Ovary (tissue), 9 donors: ENCODE measurements around the gene ATF1. TPM values are rescaled to one million over a fixed set of nuclear protein-coding genes. Genes with fewer than 3 reads are reported as not detected.
A peak's percentile ranks its signal among the peaks of the same experiment; 100 is the strongest.

Experiments used
- DNase-seq, 5 donors: peaks; one replicate each; pipeline ENCODE4 v3.0.0-alpha.2; 2019 to 2020
- H3K27ac ChIP-seq, 2 donors: fragments of 200-600 bp; one replicate each; pipeline versions ENCODE4 v1.5.1 to v1.8.0; 2019 to 2022
- H3K27me3 ChIP-seq: fragments of 200-600 bp; one replicate; pipeline ENCODE4 v1.8.0; 2022
- H3K36me3 ChIP-seq: fragments of 200-600 bp; sonication (generic); one replicate; pipeline ENCODE4 v1.5.1; 2019
- H3K4me1 ChIP-seq: one replicate; pipeline ENCODE4 v1.8.1; 2013; ENCODE audit warnings: mild to moderate bottlenecking, moderate library complexity; ENCODE audit not compliant: insufficient read depth
- H3K4me3 ChIP-seq: fragments of 200-600 bp; sonication (generic); one replicate; pipeline ENCODE4 v1.5.1; 2017
- H3K9me3 ChIP-seq, 2 donors: fragments of 200-600 bp in 1 of 2; sonication (generic) in 1 of 2; one replicate each; pipeline versions ENCODE4 v1.5.1 to v1.8.1; 2013 to 2019; ENCODE audit warnings: mild to moderate bottlenecking in 1 of 2, moderate library complexity in 1 of 2
- EP300 ChIP-seq: sonication (generic); formaldehyde crosslinking; IDR thresholded peaks from one replicate; pipeline ENCODE4 v1.6.1; 2017; ENCODE audit warnings: antibody characterized with exemption
- POLR2A ChIP-seq: fragments of 450-650 bp; IDR thresholded peaks from one replicate; pipeline ENCODE4 v1.6.1; 2017; ENCODE audit warnings: antibody characterized with exemption, mild to moderate bottlenecking, moderate library complexity
- WGBS, 3 donors: extraction: QIAGEN DNeasy Blood & Tissue Kit in 1 of 3; methylation state at CpG; one replicate each; pipeline versions ENCODE4 v1.1.5 to v1.1.7; 2013 to 2017; 5-methylcytosine and 5-hydroxymethylcytosine counted together
- intact Hi-C, 4 donors: fragments of 100-400 bp; cut with DNase I; formaldehyde crosslinking; loops; one replicate each; pipeline versions ENCODE4 v1.11.0 to v1.15.1; 2022 to 2023
- polyA plus RNA-seq, 2 donors: library from polyadenylated mRNA; stranded (reverse); fragments of 200-250 nt in 1 of 2; fragments of 350-450 nt in 1 of 2; fragmentation: Illumina TruSeq in 1 of 2; extraction: RNeasy Lipid Tissue Mini Kit (QIAGEN cat#74804) in 1 of 2; gene quantifications; one replicate each; pipeline ENCODE4 v1.2.3, GENCODE V29; 2013 to 2014
- total RNA-seq, 7 donors: library from RNA; depleted of rRNA in 2 of 7; stranded (reverse); fragments of >200 nt in 2 of 7; fragmentation: NEBNext Ultra II Directional in 3 of 7; extraction: Animal tissue kit (Norgen Biotek cat#: 25700) in 3 of 7; gene quantifications; one replicate each; pipeline versions ENCODE4 v1.1.0 to v1.2.4, GENCODE V29; 2016 to 2023
- TF ChIP-seq, protein P1 (sequence below), 3 donors: fragments of 450-650 bp in 2 of 3; fragments of 200-600 bp in 1 of 3; IDR thresholded peaks; one replicate each; pipeline versions ENCODE4 v1.5.1 to v1.8.0; 2016 to 2022; ENCODE audit warnings: antibody characterized with exemption in 3 of 3, mild to moderate bottlenecking in 1 of 3
- donor health status: DM: no; HTN: no; CAD: no; lungs with moderate emphysema.
- donor health status: DM: no; HTN: no; CAD: no.
- donor health status: Bipolar disorder and iron deficiency.
- donor health status: DM: yes; HTN: yes; CAD: no.
- donor health status: DM: no; HTN: no; CAD: no.
- donor health status: DM: yes; HTN: yes; CAD: no.

ATF1 gene
- total and polyA plus RNA-seq, 9 donors, result 17.9 to 55.6 (median 41.3) TPM

DNA sequence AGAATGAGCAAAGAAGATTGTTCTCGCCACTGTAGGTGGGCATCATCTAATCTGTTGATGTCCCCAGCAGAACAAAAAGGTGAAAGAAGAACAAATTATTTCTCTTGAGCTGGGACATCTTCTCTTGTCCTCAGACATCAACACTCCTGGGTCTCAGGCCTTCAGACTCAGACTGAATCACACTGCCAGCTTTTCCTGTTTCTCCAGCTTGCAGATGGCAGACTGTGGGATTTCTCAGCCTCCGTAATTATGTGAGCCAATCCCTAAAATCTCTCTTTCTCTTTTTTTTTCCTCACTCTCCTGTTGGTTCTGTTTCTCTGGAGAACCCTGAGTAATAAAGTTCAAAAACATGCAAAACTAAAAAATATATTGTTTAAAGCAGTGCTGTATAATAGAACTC, 75.1 kb downstream of the ATF1 start:
- Histone ChIP-seq H3K27me3 (no peaks in the 10 kb centered on the region), H3K9me3 (no peaks in the 10 kb centered on the region), H3K4me1 (no peaks in the 10 kb centered on the region), H3K36me3 (no peaks in the 10 kb centered on the region), H3K4me3 (no peak overlapping the region), H3K27ac (no peak overlapping the region)
- TF ChIP-seq EP300 (no peak), POLR2A (no peak)
- TF ChIP-seq, protein P1, sequence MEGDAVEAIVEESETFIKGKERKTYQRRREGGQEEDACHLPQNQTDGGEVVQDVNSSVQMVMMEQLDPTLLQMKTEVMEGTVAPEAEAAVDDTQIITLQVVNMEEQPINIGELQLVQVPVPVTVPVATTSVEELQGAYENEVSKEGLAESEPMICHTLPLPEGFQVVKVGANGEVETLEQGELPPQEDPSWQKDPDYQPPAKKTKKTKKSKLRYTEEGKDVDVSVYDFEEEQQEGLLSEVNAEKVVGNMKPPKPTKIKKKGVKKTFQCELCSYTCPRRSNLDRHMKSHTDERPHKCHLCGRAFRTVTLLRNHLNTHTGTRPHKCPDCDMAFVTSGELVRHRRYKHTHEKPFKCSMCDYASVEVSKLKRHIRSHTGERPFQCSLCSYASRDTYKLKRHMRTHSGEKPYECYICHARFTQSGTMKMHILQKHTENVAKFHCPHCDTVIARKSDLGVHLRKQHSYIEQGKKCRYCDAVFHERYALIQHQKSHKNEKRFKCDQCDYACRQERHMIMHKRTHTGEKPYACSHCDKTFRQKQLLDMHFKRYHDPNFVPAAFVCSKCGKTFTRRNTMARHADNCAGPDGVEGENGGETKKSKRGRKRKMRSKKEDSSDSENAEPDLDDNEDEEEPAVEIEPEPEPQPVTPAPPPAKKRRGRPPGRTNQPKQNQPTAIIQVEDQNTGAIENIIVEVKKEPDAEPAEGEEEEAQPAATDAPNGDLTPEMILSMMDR (IDR thresholded peaks at IDR 0.05), result no peak
- WGBS, 3 donors, result 79 to 86% (median 83%) methylated on average over 2 of the region's 2 CpGs
- no peak for DNase-seq
- intact Hi-C loops, result no loop called here

GRCh38 chr12:50840809-50841487, 77.0 kb downstream of the ATF1 start:
- WGBS, 3 donors, result 94 to 98% (median 95%) methylated on average over 7 of the region's 7 CpGs
- Histone ChIP-seq H3K27ac (no peak overlapping the region), H3K4me1 (no peaks in the 10 kb centered on the region), H3K4me3 (no peak overlapping the region), H3K9me3 (no peaks in the 10 kb centered on the region), H3K27me3 (no peaks in the 10 kb centered on the region), H3K36me3 (no peaks in the 10 kb centered on the region)
- no peak for DNase-seq
- intact Hi-C loops, result no loop called here
- TF ChIP-seq EP300, result no peak

- 51 to 55% (median 54%) methylated on average over 7 of the region's 7 CpGs for WGBS, 3 donors
- intact Hi-C loops, result no loop called here
- TF ChIP-seq POLR2A (no peak), EP300 (no peak)
- TF ChIP-seq, protein P1 (IDR thresholded peaks at IDR 0.05), result no peak
- Histone ChIP-seq H3K9me3 (no peaks in the 10 kb centered on the region), H3K27ac (no peak overlapping the region), H3K27me3 (no peaks in the 10 kb centered on the region), H3K36me3 (no peaks in the 10 kb centered on the region), H3K4me3 (no peak overlapping the region), H3K4me1 (no peaks in the 10 kb centered on the region)
- DNase-seq, result no peak
Measured at GRCh38 chr12:50841716-50842531, 78.0 kb downstream of the ATF1 start.

- no peak within 1 kb of the TSS for H3K27ac ChIP-seq
- no peaks in the 10 kb centered on the region for H3K27me3 ChIP-seq
- TF ChIP-seq EP300, result no peak
- no peak for TF ChIP-seq POLR2A
- TF ChIP-seq, protein P1 (IDR thresholded peaks at IDR 0.05), result no peak
- no peaks in the 10 kb centered on the region for H3K9me3 ChIP-seq
- H3K4me1 ChIP-seq, result no peaks in the 10 kb centered on the region
- no peaks in the 10 kb centered on the region for H3K36me3 ChIP-seq
- DNase-seq, result peak; percentile 27 to 53 (median 32)
- no peak within 1 kb of the TSS for H3K4me3 ChIP-seq
- 24 to 28% (median 27%) methylated on average over 36 of the region's 36 CpGs for WGBS, 3 donors
- intact Hi-C loops, result no loop called here
Measured at GRCh38 chr12:50842637-50843493, 79.0 kb downstream of the ATF1 start, which contains the start of gene TMPRSS12. Gene TMPRSS12 (plus strand): TSS chr12:50842926. CDS start chr12:50842965, 39 bp downstream.
